HPDE6-E6E7 (cell line): ENCODE results near the gene TRIM65.
A peak's percentile ranks its signal among the peaks of the same experiment; 100 is the strongest.

Experiments used
- DNase-seq: peaks from one replicate; pipeline ENCODE4 v3.0.0; 2011; ENCODE audit warnings: missing footprints; ENCODE audit errors: extremely low spot score

The TRIM65 gene, protein sequence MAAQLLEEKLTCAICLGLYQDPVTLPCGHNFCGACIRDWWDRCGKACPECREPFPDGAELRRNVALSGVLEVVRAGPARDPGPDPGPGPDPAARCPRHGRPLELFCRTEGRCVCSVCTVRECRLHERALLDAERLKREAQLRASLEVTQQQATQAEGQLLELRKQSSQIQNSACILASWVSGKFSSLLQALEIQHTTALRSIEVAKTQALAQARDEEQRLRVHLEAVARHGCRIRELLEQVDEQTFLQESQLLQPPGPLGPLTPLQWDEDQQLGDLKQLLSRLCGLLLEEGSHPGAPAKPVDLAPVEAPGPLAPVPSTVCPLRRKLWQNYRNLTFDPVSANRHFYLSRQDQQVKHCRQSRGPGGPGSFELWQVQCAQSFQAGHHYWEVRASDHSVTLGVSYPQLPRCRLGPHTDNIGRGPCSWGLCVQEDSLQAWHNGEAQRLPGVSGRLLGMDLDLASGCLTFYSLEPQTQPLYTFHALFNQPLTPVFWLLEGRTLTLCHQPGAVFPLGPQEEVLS

GRCh38 chr17:75896415-75897159, at the start of gene TRIM65:
TRIM65 (minus strand) TSS chr17:75896951; CDS start chr17:75896937, 14 bp downstream.
- DNase-seq = peak; percentile 71

DNA sequence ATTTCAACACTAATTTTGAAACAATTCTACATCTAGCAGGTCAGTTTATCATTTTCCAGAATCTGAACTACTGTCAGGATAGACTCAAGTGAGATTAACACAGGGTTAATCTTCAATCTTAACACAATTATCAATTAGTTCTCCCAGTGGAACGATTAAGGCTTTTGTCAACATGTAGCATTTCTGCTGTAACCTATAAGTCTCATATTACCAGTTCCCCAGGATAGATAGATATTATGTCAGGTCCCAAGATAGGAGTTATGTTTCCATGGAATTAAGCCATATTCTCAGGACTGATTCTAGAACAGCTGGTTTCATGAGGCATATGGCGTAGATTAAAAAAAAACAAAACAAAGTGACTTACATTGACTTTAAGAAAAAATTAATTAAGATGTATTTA, 48.5 kb upstream of the TRIM65 start:
- DNase-seq = no peak

- no peak for DNase-seq
These were observed 46.7 kb upstream of the TRIM65 start for GRCh38 chr17:75943491-75943890.

DNA sequence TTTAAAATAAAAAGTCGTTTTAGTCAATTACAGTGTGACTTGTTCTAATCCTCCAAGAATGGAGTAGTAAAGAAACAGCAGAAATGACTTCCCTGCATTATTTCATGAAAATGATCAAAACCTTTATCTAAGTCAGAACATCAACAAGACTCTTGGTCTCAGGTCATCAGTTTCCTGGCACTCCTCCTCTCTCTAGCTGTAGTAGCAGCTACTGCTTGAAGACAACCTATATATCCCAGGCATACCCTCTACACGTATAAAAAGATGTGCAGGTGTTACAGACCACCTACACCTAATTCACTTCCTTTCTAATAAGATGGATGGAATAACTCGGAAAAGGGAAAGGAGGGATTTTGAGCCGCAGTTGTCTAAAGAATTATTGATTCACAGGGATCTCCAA, 45.7 kb upstream of the TRIM65 start:
- DNase-seq = no peak

GRCh38 chr17:75941442-75941819, 44.7 kb upstream of the TRIM65 start:
- DNase-seq = no peak

- DNase-seq = peak; percentile 100
These were observed 44.1 kb upstream of the TRIM65 start, which contains the start of gene FBF1 for GRCh38 chr17:75940727-75941441. FBF1 (minus strand) TSS chr17:75941042; CDS start chr17:75938149, 2,893 bp downstream.

DNA sequence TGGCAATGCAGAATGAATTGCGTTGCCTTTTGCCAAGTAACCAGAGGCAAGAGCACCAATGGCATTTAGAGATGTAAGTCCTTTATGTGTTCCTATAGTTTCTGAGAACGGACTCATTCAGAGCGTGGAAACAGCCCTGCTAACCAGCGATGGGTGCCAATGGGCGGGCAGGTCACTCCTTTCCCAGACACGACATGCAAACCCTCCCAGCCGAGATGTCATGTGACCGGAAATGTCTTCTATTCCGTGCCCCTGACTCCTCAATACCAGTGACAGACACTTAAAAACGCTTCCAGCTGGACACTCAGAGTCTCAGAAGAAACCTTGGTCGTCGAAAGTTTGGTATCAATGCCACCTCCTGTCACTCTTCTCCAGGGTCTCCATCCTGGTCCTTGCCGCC, 40.9 kb upstream of the TRIM65 start:
- DNase-seq = no peak

- DNase-seq = no peak
These were observed 37.1 kb upstream of the TRIM65 start for GRCh38 chr17:75933808-75934207.

DNA sequence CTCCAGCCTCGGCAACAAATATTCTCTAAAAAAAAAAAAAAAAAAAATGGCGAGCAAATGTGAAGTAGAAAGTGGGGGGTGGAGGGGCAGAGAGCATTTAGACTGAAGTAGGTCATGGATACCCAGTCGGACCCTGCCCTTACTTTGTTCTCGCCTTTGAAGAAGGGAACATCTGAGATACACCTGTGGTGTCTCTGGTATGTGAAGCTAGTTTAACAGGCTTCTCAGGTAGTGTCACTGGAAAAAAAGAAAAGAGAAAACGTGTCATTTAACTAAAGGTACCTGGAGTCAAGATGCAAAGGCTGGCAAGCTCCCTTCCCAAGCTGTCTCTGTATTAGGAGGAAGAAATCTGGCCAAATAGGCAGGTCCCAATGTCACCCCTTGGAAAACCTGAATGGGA, 36.1 kb upstream of the TRIM65 start:
- no peak for DNase-seq

DNA sequence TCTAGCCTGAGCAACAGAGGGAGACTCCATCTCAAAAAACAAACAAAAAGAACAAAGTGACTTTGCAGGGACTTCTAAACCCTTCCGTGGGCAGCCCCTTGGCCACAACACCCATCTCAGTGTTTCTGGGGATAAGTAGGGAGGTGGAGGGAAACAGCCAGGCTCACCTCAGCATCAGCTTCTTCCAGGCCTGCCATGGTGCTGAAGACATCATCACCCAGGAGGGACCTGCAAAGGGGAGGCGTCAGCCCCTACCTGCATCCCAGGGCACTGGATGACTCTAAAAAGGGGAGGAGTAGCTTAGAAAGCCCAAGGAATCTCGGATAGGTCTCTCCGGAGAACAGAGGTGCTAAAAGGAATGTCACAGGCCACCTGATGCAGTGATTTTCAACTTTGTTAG, 34.3 kb upstream of the TRIM65 start:
- DNase-seq = no peak

DNA sequence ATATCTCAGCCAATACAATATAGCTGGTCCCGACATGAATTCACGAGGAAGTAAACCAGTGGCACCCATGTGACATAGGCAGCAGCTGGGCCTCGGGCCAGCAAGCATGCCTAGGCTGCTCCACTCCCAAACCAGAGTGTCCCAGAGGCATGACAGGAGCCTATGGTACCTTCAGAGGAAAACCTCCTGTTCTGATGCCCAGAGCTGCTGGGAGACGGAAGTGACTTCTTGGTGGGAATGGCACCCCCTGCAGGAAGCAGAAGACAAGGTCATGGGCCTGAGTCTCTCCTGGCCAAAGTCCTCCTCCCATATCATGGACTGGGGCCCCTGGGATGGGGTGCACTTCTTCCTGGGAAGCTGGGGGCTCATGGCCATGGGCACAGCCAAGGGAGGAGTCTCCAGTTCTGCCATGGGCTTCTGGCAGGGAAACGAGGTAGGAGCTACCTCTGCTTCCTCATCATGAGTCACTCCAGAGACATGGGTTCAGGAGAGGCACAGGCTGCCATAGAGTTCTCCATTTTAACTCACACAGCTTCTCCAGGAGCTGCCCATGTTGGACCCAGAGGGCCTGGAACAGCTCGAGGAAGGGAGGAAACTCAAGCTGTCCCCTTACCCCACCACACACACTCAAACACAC, 30.7 kb upstream of the TRIM65 start:
- DNase-seq = peak; percentile 58

DNA sequence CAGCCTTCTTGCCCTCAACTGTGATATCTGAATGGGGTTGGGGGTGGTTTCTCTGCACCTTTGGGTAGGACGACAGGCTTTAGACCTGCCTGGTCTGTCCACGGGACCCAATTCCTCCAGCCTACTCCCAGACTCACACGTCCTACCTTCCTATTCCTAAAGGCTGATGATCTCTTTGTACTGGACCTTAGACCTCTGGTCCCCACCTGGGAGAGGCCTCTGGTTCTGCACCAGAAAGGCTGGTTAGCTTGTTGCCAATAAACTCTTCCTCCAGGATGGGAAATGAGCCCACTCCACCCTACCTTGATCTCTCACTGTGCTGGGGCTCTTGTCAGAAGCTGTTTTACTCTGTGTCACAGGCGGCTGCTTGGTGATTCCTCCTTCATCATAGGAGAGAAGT, 29.7 kb upstream of the TRIM65 start:
- no peak for DNase-seq

DNA sequence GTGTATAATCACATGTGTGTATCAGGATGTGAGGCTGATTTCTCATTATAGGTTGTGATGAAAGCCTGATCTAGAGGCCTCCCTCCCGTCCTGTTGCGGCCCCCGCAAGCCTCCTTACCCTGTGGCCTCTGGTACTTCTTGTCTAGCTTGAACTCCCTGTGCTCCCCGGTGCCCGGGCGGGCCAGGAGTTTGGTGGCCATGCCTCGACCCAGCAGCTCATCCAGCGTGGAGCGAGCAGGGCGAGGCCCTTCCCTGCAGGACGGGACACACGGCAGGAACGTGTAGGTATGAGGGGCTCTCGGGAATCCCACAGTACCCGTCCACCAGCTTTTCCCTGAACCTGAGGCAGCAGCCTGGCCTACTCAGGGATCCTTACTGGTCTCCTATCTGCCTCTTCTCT, 29.2 kb upstream of the TRIM65 start:
- no peak for DNase-seq

- no peak for DNase-seq
These were observed 28.4 kb upstream of the TRIM65 start for GRCh38 chr17:75925103-75925502.

GRCh38 chr17:75922963-75923874, 26.5 kb upstream of the TRIM65 start:
- DNase-seq = no peak

GRCh38 chr17:75922173-75922961, 25.6 kb upstream of the TRIM65 start:
- no peak for DNase-seq

DNA sequence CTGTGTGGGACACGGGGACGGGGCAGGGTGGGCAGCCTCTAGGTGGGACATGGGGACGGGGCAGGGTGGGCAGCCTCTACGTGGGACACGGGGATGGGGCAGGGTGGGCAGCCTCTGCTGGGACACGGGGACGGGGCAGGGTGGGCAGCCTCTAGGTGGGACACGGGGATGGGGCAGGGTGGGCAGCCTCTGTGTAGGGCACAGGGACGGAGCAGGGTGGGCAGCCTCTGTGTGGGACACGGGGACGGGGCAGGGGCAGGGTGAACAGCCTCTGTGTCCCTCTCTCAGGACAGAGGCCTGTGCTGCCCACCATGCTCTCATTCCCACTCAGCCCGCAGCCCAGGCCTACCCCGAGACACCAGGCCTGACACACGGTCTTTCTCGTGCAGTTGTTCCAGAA, 24.8 kb upstream of the TRIM65 start:
- no peak for DNase-seq

- no peak for DNase-seq
These were observed 23.4 kb upstream of the TRIM65 start for GRCh38 chr17:75920045-75920560.

- no peak for DNase-seq
These were observed 22.9 kb upstream of the TRIM65 start for GRCh38 chr17:75919611-75920010.
